GM12878 (cell line): ENCODE data around the gene FAF1. TPM values are rescaled to one million over a fixed set of nuclear protein-coding genes. Genes with fewer than 3 reads are reported as not detected.

Experiments used
- ATAC-seq: fragments of 200-7000 bp; cut with Tn5 transposase; 3 replicates; pipeline ENCODE4 v1.9.1; 2020; ENCODE audit warnings: mild to moderate bottlenecking, moderate library complexity
- BruUV-seq: library from RNA; stranded (reverse); fragments of 400-500 nt; replicated peaks from 2 replicates; lab custom pipeline; 2021; lab: Mats Ljungman, UMichigan
- CTCF ChIA-PET: fragments of 300-600 bp; sonication (Branson Sonifier 250); formaldehyde crosslinking; extraction: SDS; loops from one replicate; lab custom pipeline; 2021; ENCODE audit warnings: inconsistent platforms; lab: Yijun Ruan, JAX
- POLR2A ChIA-PET: fragments of 350-600 bp; formaldehyde crosslinking; extraction: SDS; loops from one replicate; lab custom pipeline; 2021; ENCODE audit warnings: inconsistent platforms; lab: Charles Lee
- RAD21 ChIA-PET: fragments of 300-600 bp; sonication (Branson Sonifier 250); formaldehyde crosslinking; loops from one replicate; lab custom pipeline; 2023; ENCODE audit warnings: antibody characterized with exemption; ENCODE audit not compliant: unreplicated experiment; lab: Charles Lee
- SMC1A ChIA-PET: fragments of 300-600 bp; sonication (Branson Sonifier 250); formaldehyde crosslinking; loops from one replicate; lab custom pipeline; 2023; ENCODE audit not compliant: unreplicated experiment, uncharacterized antibody; lab: Charles Lee
- DNase-seq: peaks from one replicate; pipeline ENCODE4 v3.0.0-alpha.2; 2011; ENCODE audit warnings: low read depth, low spot score
- FAIRE-seq: peaks from 3 replicates; lab custom pipeline; 2011; peaks lifted over from hg19 to GRCh38; lab: Jason Lieb, UNC
- H2AFZ ChIP-seq: 2 replicates; pipeline ENCODE4 v1.6.0; 2011; ENCODE audit warnings: low read depth, low read length, control low read depth; ENCODE audit not compliant: control insufficient read depth
- H3K27ac ChIP-seq: 2 replicates; pipeline ENCODE4 v1.5.1; 2011; ENCODE audit warnings: control low read depth; ENCODE audit not compliant: control insufficient read depth, insufficient read depth
- H3K27me3 ChIP-seq, 2 experiments: replicated peaks in 1 of 2; 2 replicates each; pipeline versions ENCODE4 v1.6.0 to v1.6.1; 2011; ENCODE audit warnings: low read length in 1 of 2; ENCODE audit not compliant: control insufficient read depth in 2 of 2, insufficient read depth in 2 of 2
- H3K36me3 ChIP-seq, 2 experiments: 2 replicates each; pipeline ENCODE4 v1.5.1; 2011; ENCODE audit warnings: low read length in 1 of 2; ENCODE audit not compliant: control insufficient read depth in 2 of 2, insufficient read depth in 2 of 2
- H3K4me1 ChIP-seq: 2 replicates; pipeline ENCODE4 v1.6.1; 2011; ENCODE audit warnings: mild to moderate bottlenecking, low read length, moderate library complexity, mixed read lengths; ENCODE audit not compliant: control insufficient read depth, insufficient read depth
- H3K4me2 ChIP-seq: 2 replicates; pipeline ENCODE4 v1.6.0; 2011; ENCODE audit warnings: control low read depth; ENCODE audit not compliant: control insufficient read depth, insufficient read depth
- H3K4me3 ChIP-seq: fragments of 200-600 bp; sonication (generic); 2 replicates; pipeline ENCODE4 v1.5.1; 2016
- H3K79me2 ChIP-seq: 2 replicates; pipeline ENCODE4 v1.6.0; 2011; ENCODE audit warnings: low read length; ENCODE audit not compliant: control insufficient read depth, insufficient read depth
- H3K9ac ChIP-seq: 2 replicates; pipeline ENCODE4 v1.8.0; 2011; ENCODE audit warnings: low read length, control low read depth, mixed read lengths; ENCODE audit not compliant: control insufficient read depth, insufficient read depth
- H3K9me3 ChIP-seq: replicated peaks from 3 replicates; pipeline ENCODE4 v1.5.1; 2011; ENCODE audit warnings: mild to moderate bottlenecking, low read length; ENCODE audit not compliant: control insufficient read depth, insufficient read depth
- H4K20me1 ChIP-seq: 2 replicates; pipeline ENCODE4 v1.6.0; 2011; ENCODE audit not compliant: control insufficient read depth, insufficient read depth
- EP300 ChIP-seq, 2 experiments: fragments of 150-350 bp in 1 of 2; IDR thresholded peaks; 2 replicates each; pipeline ENCODE4 v1.6.1; 2011 to 2012; ENCODE audit warnings: low read depth in 2 of 2, low read length in 2 of 2, borderline replicate concordance in 1 of 2, improper control_type of control experiment in 1 of 2, inconsistent platforms in 1 of 2; ENCODE audit not compliant: control insufficient read depth in 1 of 2
- KAT2A ChIP-seq: conservative IDR thresholded peaks from 2 replicates; pipeline ENCODE4 v1.6.1; 2011; ENCODE audit warnings: low read depth, low read length; ENCODE audit not compliant: control insufficient read depth
- POU2F2 ChIP-seq: IDR thresholded peaks from 3 replicates; pipeline ENCODE4 v1.6.1; 2011; ENCODE audit warnings: low read depth, mild to moderate bottlenecking, low read length, borderline replicate concordance
- RAD21 ChIP-seq: IDR thresholded peaks from 2 replicates; pipeline ENCODE4 v1.6.1; 2011; ENCODE audit warnings: mild to moderate bottlenecking, low read depth, low read length, moderate library complexity; ENCODE audit not compliant: insufficient read depth
- WGBS: methylation state at CpG from one replicate; pipeline ENCODE4 v1.1.6; 2016; ENCODE audit warnings: low lambda C conversion rate; ENCODE audit not compliant: insufficient replicate concordance, insufficient coverage; ENCODE audit errors: missing lambda C conversion rate; 5-methylcytosine and 5-hydroxymethylcytosine counted together
- in situ Hi-C: fragments of 300-500 bp; cut with MboI; formaldehyde crosslinking; loops from 9 replicates; pipeline ENCODE4 v1.14.3; 2018; ENCODE audit warnings: mixed read lengths
- intact Hi-C: fragments of 100-400 bp; cut with micrococcal nuclease; formaldehyde crosslinking; loops from one replicate; pipeline ENCODE4 v1.14.2; 2022; ENCODE audit not compliant: unreplicated experiment
- polyA plus RNA-seq, 11 experiments: library from polyadenylated mRNA; depleted of rRNA in 4 of 11; unstranded in 6 of 11; stranded (reverse) in 5 of 11; fragments of >200 nt; fragmentation: Nextera tagmentation in 4 of 11; fragmentation: Illumina TruSeq in 1 of 11; extraction: Ambion mirVana in 4 of 11; extraction: Trizol in 1 of 11; gene quantifications; 1 replicate in 1 of 11; 2 replicates in 10 of 11; pipeline versions ENCODE4 v1.2.1 to v1.2.3, GENCODE V29; 2011 to 2016; ENCODE audit warnings: inconsistent platforms in 2 of 11, missing spikeins in 2 of 11, low read depth in 1 of 11
- total RNA-seq, 4 experiments: library from RNA; depleted of rRNA in 3 of 4; stranded (reverse); fragments of >200 nt in 3 of 4; fragmentation: Illumina TruSeq in 1 of 4; extraction: Trizol in 1 of 4; gene quantifications; 2 replicates each; pipeline versions ENCODE4 v1.2.1 to v1.2.3, GENCODE V29; 2013 to 2021
- TF ChIP-seq, protein P1 (sequence below): fragments of 150-350 bp; IDR thresholded peaks from 2 replicates; pipeline ENCODE4 v1.6.1; 2016; ENCODE audit warnings: low read depth, low read length
- TF ChIP-seq, protein P2 (sequence below): IDR thresholded peaks from 2 replicates; pipeline ENCODE4 v1.6.1; 2011; ENCODE audit warnings: low read depth, mild to moderate bottlenecking, low read length, moderate library complexity, borderline replicate concordance; ENCODE audit errors: extremely low read depth
- TF ChIP-seq, protein P3 (sequence below): IDR thresholded peaks from 2 replicates; pipeline ENCODE4 v1.6.1; 2011; ENCODE audit warnings: borderline replicate concordance, low read depth, mild to moderate bottlenecking, moderate library complexity, low read length; ENCODE audit not compliant: insufficient read depth, poor library complexity, severe bottlenecking
- TF ChIP-seq, protein P4 (sequence below): IDR thresholded peaks from 2 replicates; pipeline ENCODE4 v1.6.1; 2011; ENCODE audit warnings: mild to moderate bottlenecking, low read depth, low read length, moderate library complexity; ENCODE audit not compliant: insufficient replicate concordance

The FAF1 gene
- total and polyA plus RNA-seq, 10 of the 15 experiments (the other 5 are each of a cell fraction or from before 2014, with no cell fraction given): 8.6 to 54.5 (median 23.7) TPM

GRCh38 chr1:50796272-50796671 lies 163.8 kb downstream of the FAF1 start (continued):
- no peak for TF ChIP-seq KAT2A

DNA sequence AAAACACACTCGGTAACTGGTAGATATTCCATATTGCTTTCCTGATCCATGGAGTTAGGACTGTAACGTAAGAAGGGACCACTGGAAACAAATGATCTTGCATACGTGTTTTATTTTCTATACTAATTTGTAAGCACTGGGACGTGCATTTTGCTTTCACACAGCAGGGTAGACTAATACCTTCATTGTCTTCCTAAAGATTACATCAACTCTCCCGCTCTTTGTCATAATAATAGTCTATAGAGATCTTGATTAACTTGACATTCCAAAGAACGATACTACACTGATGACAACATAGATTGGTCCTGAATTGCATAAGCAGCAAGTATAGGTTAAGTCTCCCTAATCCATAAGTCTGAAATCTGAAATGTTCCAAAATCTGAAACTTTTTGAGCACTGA lies 166.5 kb downstream of the FAF1 start:
- no peak for ATAC-seq
- intact Hi-C loops (no loop called here), in situ Hi-C loops (no loop called here)
- H2AFZ ChIP-seq: no peak overlapping the region
- H4K20me1 ChIP-seq: no peaks in the 10 kb centered on the region
- BruUV-seq: no TSS peak
- H3K4me3 ChIP-seq: no peak overlapping the region
- ChIA-PET SMC1A (no interaction called here), RAD21 (no interaction called here), POLR2A (no interaction called here)
- H3K9ac ChIP-seq: no peak overlapping the region
- H3K36me3 ChIP-seq: no peaks in the 10 kb centered on the region
- H3K79me2 ChIP-seq: no peaks in the 10 kb centered on the region
- WGBS: 98% methylated on average over 6 of the region's 6 CpGs
- H3K27ac ChIP-seq: no peak overlapping the region
- H3K9me3 ChIP-seq: no peaks in the 10 kb centered on the region
- no peak for DNase-seq
- no peak for TF ChIP-seq POU2F2
- TF ChIP-seq EP300 (IDR thresholded peaks at IDR 0.05; ENCODE audit: borderline replicate concordance in 1 of 2, control insufficient read depth in 1 of 2, low read depth in 2 of 2, low read length in 2 of 2): no peak
- no peak for TF ChIP-seq RAD21
- TF ChIP-seq, protein P1, sequence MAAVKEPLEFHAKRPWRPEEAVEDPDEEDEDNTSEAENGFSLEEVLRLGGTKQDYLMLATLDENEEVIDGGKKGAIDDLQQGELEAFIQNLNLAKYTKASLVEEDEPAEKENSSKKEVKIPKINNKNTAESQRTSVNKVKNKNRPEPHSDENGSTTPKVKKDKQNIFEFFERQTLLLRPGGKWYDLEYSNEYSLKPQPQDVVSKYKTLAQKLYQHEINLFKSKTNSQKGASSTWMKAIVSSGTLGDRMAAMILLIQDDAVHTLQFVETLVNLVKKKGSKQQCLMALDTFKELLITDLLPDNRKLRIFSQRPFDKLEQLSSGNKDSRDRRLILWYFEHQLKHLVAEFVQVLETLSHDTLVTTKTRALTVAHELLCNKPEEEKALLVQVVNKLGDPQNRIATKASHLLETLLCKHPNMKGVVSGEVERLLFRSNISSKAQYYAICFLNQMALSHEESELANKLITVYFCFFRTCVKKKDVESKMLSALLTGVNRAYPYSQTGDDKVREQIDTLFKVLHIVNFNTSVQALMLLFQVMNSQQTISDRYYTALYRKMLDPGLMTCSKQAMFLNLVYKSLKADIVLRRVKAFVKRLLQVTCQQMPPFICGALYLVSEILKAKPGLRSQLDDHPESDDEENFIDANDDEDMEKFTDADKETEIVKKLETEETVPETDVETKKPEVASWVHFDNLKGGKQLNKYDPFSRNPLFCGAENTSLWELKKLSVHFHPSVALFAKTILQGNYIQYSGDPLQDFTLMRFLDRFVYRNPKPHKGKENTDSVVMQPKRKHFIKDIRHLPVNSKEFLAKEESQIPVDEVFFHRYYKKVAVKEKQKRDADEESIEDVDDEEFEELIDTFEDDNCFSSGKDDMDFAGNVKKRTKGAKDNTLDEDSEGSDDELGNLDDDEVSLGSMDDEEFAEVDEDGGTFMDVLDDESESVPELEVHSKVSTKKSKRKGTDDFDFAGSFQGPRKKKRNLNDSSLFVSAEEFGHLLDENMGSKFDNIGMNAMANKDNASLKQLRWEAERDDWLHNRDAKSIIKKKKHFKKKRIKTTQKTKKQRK: no peak
- TF ChIP-seq, protein P2, sequence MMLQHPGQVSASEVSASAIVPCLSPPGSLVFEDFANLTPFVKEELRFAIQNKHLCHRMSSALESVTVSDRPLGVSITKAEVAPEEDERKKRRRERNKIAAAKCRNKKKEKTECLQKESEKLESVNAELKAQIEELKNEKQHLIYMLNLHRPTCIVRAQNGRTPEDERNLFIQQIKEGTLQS: no peak
- TF ChIP-seq, protein P3, sequence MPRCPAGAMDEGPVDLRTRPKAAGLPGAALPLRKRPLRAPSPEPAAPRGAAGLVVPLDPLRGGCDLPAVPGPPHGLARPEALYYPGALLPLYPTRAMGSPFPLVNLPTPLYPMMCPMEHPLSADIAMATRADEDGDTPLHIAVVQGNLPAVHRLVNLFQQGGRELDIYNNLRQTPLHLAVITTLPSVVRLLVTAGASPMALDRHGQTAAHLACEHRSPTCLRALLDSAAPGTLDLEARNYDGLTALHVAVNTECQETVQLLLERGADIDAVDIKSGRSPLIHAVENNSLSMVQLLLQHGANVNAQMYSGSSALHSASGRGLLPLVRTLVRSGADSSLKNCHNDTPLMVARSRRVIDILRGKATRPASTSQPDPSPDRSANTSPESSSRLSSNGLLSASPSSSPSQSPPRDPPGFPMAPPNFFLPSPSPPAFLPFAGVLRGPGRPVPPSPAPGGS: no peak
- TF ChIP-seq, protein P4, sequence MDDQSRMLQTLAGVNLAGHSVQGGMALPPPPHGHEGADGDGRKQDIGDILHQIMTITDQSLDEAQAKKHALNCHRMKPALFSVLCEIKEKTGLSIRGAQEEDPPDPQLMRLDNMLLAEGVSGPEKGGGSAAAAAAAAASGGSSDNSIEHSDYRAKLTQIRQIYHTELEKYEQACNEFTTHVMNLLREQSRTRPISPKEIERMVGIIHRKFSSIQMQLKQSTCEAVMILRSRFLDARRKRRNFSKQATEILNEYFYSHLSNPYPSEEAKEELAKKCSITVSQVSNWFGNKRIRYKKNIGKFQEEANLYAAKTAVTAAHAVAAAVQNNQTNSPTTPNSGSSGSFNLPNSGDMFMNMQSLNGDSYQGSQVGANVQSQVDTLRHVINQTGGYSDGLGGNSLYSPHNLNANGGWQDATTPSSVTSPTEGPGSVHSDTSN: no peak
- TF ChIP-seq, all 136 proteins: peak for 0
- Histone ChIP-seq H3K27me3 (no peaks in the 10 kb centered on the region), H3K4me1 (no peaks in the 10 kb centered on the region), H3K4me2 (no peak overlapping the region)
- CTCF ChIA-PET: no interaction called here
- no peak for FAIRE-seq
